ENCODE results near the gene ANKRD55.
"Not testable (repeated sequence)": the region's sequence is repeated elsewhere in the genome, so short reads cannot be mapped to it uniquely, and the experiment has no call there.

Gene ANKRD55

GRCh38 chr5:56206126-56206910, 26.8 kb downstream of the ANKRD55 start:
- DNase-seq = no peak

GRCh38 chr5:56203936-56204335, 29.2 kb downstream of the ANKRD55 start:
- DNase-seq = not testable (repeated sequence)

- DNase-seq = no peak
Observed at GRCh38 chr5:56202483-56202882, 30.6 kb downstream of the ANKRD55 start.

- DNase-seq = not testable (repeated sequence)
Observed at GRCh38 chr5:56201762-56202261, 31.3 kb downstream of the ANKRD55 start.

DNA sequence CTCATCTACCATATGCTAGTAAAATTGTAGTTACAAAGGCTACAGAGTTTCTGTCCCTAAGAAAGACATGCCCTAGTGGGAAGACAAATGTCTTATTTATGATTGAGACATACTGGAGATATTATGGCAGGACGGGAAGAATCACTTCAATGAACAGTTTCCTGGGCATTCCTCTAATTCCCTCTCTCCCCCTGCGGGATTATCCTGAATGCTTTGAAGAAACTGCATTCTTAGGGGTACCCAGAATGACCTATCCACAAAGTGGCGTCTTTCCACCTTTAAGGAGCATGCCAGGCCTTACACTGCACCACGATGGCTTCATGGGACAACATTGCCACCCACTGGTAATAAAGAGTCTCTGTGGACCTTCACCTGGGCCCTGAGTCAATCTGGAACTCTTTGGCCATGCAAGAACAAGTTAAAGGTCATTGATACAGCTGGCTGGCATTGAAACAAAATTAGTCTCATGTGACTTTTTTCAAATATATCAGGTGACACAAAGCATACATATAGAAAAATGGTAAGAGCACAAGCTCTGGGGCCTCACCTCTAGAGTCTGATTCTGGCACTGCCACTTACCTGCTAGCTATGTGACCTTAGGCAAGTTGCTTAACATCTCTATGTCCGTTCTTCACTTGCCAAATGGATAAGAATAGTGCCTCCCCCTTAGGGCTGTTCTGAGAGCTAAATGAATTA, 32.0 kb downstream of the ANKRD55 start:
- DNase-seq = peak; percentile 64

DNA sequence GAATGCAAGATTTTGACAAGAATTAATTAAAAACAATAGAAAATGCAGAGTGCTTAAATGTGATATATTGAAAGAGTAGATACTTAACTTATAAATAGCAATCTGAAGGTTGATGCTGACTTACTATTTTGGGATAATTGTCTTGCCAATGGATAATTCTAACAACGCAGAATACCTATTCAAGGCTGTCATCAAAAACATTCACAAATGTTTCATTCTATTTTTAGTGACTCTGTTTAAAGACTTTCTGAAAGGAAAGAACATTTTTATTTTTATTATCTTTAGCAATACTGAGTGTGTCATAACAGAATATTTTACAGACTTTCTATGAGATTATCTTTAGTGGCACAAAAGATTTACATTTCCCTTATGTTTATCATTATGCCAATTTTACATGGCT, 38.1 kb downstream of the ANKRD55 start:
- no peak for DNase-seq

DNA sequence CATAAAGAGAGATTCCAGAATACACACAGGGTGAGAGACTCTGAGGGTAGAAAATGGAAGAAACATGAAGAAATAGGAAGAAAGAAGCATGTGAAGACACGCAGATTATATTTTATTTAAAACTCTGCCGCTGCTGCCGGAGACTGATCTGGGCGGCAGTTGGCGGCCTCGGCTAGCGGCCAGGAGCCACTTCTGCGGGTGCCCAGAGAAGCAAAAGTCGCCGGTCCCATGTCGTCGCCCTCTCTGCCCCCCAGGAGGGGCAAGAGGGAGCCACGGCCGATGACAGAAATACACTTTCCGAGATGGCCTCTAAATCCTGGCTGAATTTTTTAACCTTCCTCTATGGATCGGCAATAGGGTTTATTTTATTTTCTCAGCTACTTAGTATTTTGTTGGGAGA, 40.9 kb downstream of the ANKRD55 start:
- DNase-seq = no peak

DNA sequence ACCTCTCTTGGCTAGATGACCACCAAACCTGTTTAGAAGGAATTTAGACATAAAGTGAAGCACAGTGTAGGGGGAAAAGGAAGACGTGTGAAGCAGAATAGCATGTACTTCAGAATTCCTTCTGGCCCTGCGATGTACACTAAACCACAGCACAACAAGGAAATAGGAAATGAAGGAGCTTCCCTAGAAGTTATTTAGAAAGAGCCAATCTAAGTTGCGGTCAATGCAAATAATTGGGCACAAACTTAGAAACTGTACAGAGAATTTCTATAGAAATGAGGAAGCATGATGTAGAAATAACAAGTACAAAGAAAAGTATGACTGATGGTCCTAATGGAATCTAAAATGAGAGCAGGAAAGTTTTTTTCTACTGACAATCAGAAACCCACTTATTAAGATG, 41.5 kb downstream of the ANKRD55 start:
- DNase-seq = no peak

DNA sequence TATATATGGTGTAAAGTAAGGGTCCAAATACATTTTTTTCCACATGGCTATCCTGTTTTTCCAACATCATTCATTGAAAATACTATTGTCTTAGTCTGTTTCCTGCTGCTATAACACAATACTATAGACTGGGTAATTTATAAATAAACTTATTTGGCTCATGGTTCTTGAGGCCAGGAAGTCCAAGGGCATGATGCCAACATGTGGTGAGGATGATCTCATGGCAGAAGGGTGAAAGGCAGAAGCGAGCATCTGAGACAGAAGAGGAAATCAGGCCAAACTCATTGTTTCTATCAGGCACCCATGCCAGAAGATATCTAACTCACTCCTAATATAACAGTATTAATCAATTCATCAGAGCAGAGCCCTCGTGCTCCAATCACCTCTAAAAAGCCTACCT, 42.6 kb downstream of the ANKRD55 start:
- DNase-seq = peak; percentile 48

- no peak for DNase-seq
Observed at GRCh38 chr5:56185768-56186311, 47.3 kb downstream of the ANKRD55 start.

- DNase-seq = no peak
Observed at GRCh38 chr5:56183506-56183905, 49.6 kb downstream of the ANKRD55 start.

DNA sequence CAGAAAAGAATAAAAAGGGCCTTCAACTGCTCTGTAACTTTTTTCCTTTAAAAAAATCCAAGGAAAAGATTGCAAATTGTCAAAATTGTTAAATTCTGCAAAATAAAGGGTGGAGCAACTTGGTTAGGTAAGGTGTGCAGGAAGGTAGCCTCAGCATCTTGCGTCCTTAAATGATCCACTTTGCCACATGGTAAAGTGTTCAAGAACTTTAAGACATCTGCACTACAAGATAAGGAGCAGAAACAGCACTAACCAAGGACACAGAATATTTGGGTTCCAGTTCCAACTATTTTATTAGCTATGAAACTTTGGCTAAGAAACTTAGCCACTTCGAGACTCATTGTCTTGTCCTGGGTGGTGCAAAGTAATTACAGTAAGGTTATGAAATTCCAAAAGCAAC, 53.7 kb downstream of the ANKRD55 start:
- no peak for DNase-seq

GRCh38 chr5:56178823-56179222, 54.3 kb downstream of the ANKRD55 start:
- no peak for DNase-seq

DNA sequence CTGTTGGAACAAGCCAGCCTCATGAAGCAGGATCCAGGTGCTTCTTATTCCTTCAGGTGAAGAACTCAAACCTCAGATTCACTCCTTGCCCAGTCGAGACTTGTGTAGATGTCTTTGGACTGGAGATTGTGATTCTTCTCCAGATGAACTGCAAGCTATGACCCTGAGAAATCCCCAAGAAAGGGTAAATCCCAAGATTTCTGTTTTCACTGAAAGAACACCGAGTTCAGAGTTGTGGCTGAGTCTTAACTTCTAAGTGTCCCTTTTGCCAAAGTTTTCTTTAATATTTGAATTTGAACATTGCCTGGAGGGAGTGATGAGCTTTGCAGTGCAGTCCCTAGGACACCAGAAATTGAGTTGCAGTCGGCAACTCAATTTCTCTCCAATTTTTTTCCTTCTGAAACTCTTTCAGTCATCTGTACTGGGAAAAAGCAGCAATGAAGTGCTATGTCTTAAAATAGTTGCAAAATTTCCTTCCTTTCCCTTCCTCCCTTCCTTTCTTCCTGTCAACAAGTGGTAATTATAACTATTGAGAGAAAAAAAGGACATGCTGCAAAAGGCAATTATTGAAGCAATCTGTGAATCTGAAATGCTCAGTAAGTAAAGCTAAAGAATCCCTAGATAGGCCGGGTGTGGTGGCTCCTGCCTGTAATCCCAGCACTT, 56.1 kb downstream of the ANKRD55 start:
- no peak for DNase-seq

DNA sequence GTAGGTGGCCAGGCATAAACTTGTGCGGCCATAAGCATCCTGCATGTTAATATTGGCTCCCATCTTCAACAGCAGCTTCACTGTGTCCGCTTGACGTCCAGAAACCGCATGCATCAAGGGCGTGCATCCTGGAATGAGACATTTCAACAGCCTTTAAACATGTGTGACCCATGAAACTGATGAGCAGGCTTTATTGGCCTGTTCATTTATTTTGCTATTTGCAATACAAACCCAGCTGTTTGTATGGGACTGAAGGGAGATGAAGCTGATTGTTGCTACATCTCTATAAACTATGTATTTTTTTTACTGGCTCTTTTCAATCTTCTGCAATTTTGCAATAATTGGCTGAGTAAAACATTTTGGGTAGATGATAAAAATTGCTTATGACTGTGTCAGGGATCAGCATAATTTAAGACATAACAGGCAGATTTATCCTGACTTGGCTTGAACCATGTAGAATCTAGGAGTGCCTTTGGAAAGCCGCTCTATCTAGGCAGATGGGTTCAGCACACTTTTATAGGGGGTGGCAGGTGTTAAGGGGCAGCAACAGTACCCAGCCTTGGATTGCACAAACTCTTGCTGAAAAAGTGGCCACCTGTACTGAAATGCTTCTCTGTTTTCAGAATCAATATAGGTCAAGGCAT, 56.9 kb downstream of the ANKRD55 start:
- DNase-seq = no peak

- no peak for DNase-seq
Observed at GRCh38 chr5:56175488-56175887, 57.6 kb downstream of the ANKRD55 start.

GRCh38 chr5:56175021-56175420, 58.1 kb downstream of the ANKRD55 start:
- no peak for DNase-seq

DNA sequence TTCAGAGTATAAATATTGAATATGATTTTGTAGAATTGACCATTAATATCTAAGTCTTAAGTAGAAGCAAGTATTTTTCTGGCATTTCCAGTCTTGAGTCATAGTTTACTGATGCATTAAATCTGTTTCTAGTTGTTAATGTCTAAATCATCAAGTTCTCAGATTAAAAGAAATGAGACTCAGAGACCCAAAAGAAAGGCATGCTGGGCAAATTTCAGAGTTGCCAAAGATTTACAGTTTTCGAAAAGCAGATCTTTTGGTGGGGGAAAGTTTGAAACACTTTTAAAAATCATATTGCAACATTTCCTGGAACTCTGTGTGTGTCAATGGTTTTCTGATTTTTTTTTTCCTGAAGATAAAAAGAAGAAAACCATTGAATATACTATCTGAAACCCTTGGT, 60.9 kb downstream of the ANKRD55 start:
- DNase-seq = no peak

- no peak for DNase-seq
Observed at GRCh38 chr5:56170557-56170956, 62.6 kb downstream of the ANKRD55 start.

DNA sequence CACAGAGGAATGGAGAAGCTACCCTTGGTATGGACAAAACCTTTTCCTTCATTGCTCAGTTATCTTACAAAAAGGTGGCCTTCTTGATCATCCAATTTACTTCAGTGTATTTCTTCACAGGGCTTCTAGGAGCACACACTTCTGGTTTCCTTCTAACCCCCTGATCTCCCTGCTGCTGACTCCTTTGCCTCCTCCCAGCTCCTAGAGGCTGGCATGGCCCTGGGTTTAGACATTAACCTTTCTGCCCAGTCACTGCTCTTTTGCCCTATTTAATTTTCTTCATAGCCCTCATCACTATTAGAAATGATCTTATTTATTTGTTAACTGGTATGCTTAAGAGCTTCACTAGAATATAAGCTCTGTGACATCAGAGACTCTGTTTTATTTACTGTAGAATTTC, 63.2 kb downstream of the ANKRD55 start:
- DNase-seq = no peak

- no peak for DNase-seq
Observed at GRCh38 chr5:56169281-56169680, 63.8 kb downstream of the ANKRD55 start.

DNA sequence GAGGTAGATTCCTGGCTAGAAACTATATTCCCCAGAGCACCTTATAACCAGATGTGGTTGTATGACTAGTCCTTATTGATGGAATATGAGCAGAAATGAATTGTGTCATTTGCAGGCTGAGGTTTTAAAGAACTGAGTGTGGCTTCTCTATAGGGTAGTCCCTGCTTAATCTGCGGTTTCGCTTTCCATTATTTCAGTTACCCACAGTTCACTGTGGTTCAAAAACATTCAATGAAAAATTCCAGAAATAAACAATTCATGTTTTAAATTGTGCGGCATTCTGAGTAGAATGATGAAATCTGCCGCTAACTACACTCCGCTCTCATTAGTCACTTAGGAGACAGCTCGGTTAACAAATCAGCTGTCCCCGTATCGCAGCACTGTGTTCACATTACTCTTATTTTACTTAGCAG, 65.1 kb downstream of the ANKRD55 start:
- DNase-seq = no peak

DNA sequence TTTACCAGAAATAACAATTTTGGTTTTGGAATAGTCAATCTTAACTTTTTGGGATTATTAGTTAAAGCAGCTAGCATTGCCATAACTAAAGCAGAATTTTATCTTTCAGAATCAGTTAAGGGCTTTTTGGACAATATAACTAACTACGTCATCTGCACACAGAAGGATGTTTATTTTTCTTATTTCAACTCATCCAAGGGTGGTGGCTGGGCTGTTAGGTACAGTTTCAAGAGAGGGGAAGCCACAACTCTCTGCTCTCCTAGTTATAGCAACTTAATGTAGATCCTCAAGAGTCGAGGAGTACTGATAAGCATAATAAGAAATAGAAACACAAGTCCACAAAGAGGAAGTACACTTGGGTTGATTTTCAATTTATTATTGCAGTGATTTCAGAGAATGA, 65.6 kb downstream of the ANKRD55 start:
- no peak for DNase-seq

Data from CD4-positive, alpha-beta T cell treated with Interleukin-4 for 4 hours (primary cell).